HCT116 (cell line): ENCODE data around the gene PDIK1L. TPM values are rescaled to one million over a fixed set of nuclear protein-coding genes. Genes with fewer than 3 reads are reported as not detected.

Source experiments
- ATAC-seq: fragments of 200-7000 bp; cut with Tn5 transposase; 2 replicates; pipeline ENCODE4 v1.9.1; 2020; ENCODE audit warnings: mild to moderate bottlenecking, moderate library complexity
- BruUV-seq: library from RNA; stranded (reverse); fragments of 400-500 nt; replicated peaks from 2 replicates; lab custom pipeline; 2021; lab: Mats Ljungman, UMichigan
- CTCF ChIA-PET: fragments of 300-600 bp; sonication (Branson Sonifier 250); formaldehyde crosslinking; loops from one replicate; lab custom pipeline; 2021; ENCODE audit warnings: antibody characterized with exemption; lab: Charles Lee
- POLR2A ChIA-PET: fragments of 300-600, 350-600 bp; sonication (Branson Sonifier 250); formaldehyde crosslinking; loops from one replicate; lab custom pipeline; 2021; ENCODE audit warnings: antibody characterized with exemption; lab: Charles Lee
- RAD21 ChIA-PET, 2 experiments: fragments of 300-600 bp; sonication (Branson Sonifier 250); formaldehyde crosslinking; loops; one replicate each; lab custom pipeline; 2023; ENCODE audit warnings: low total read pairs in 2 of 2; ENCODE audit not compliant: uncharacterized antibody in 2 of 2, unreplicated experiment in 2 of 2, low non-redundant PET in 1 of 2; lab: Charles Lee
- DNase-seq: peaks from one replicate; pipeline ENCODE4 v3.0.0-alpha.2; 2010; ENCODE audit warnings: low read depth, low spot score
- H2AFZ ChIP-seq: fragments of 200-600 bp; shearing (Covaris generic), sonication (generic); 2 replicates; pipeline ENCODE4 v1.6.1; 2017; ENCODE audit warnings: low read depth, mixed run types, mixed read lengths, antibody characterized with exemption, low read length; ENCODE audit not compliant: poor library complexity, severe bottlenecking
- H3K27ac ChIP-seq: 2 replicates; pipeline ENCODE4 v1.5.1; 2012; ENCODE audit warnings: low read depth, low read length
- H3K27me3 ChIP-seq: fragments of 200-600 bp; sonication (generic); 2 replicates; pipeline ENCODE4 v1.6.1; 2016; ENCODE audit warnings: mixed run types, low read length, mixed read lengths; ENCODE audit not compliant: insufficient read depth
- H3K36me3 ChIP-seq, 2 experiments: fragments of 200-500 bp in 1 of 2; fragments of 200-600 bp in 1 of 2; sonication (Bioruptor generic) in 1 of 2; sonication (generic) in 1 of 2; 2 replicates each; pipeline versions ENCODE4 v1.5.1 to v1.6.1; 2014 to 2016; ENCODE audit warnings: low read length in 2 of 2, inconsistent platforms in 1 of 2, mixed read lengths in 1 of 2, mixed run types in 1 of 2; ENCODE audit not compliant: insufficient read depth in 2 of 2, control insufficient read depth in 1 of 2
- H3K4me1 ChIP-seq, 2 experiments: fragments of 200-600 bp in 1 of 2; sonication (generic) in 1 of 2; 2 replicates each; pipeline versions ENCODE4 v1.5.1 to v1.6.1; 2012 to 2017; ENCODE audit warnings: low read length in 2 of 2, inconsistent platforms in 1 of 2, mild to moderate bottlenecking in 1 of 2, mixed read lengths in 1 of 2, mixed run types in 1 of 2, moderate library complexity in 1 of 2; ENCODE audit not compliant: insufficient read depth in 2 of 2, control insufficient read depth in 1 of 2
- H3K4me2 ChIP-seq: fragments of 200-600 bp; sonication (generic); 2 replicates; pipeline ENCODE4 v1.6.1; 2017; ENCODE audit warnings: mixed run types, low read length, mixed read lengths
- H3K4me3 ChIP-seq, 2 experiments: fragments of 200-600 bp in 1 of 2; sonication (generic) in 1 of 2; replicated peaks in 1 of 2; 2 replicates each; pipeline ENCODE4 v1.5.1; 2011 to 2016; ENCODE audit warnings: low read length in 2 of 2, control low read depth in 1 of 2, low read depth in 1 of 2, mild to moderate bottlenecking in 1 of 2, mixed read lengths in 1 of 2, mixed run types in 1 of 2
- H3K79me2 ChIP-seq: fragments of 200-600 bp; sonication (generic); 2 replicates; pipeline ENCODE4 v1.6.1; 2017; ENCODE audit warnings: mild to moderate bottlenecking, mixed run types, low read length, moderate library complexity, mixed read lengths; ENCODE audit not compliant: insufficient read depth
- H3K9ac ChIP-seq: fragments of 200-600 bp; sonication (generic); 2 replicates; pipeline ENCODE4 v1.6.1; 2016; ENCODE audit warnings: low read length, mixed read lengths
- H3K9me2 ChIP-seq: fragments of 200-600 bp; sonication (generic), shearing (Covaris generic); 2 replicates; pipeline ENCODE4 v1.6.1; 2017; ENCODE audit warnings: mixed run types, mild to moderate bottlenecking, moderate library complexity; ENCODE audit not compliant: insufficient read depth
- H3K9me3 ChIP-seq, 2 experiments: fragments of 200-500 bp in 1 of 2; fragments of 200-600 bp in 1 of 2; sonication (Bioruptor generic) in 1 of 2; sonication (generic) in 1 of 2; 2 replicates each; pipeline ENCODE4 v1.6.1; 2014 to 2017; ENCODE audit warnings: low read length in 2 of 2, mixed read lengths in 2 of 2, inconsistent platforms in 1 of 2, low read depth in 1 of 2, mild to moderate bottlenecking in 1 of 2, mixed run types in 1 of 2, moderate library complexity in 1 of 2; ENCODE audit not compliant: control insufficient read depth in 1 of 2, insufficient read depth in 1 of 2
- H4K20me1 ChIP-seq: fragments of 200-600 bp; sonication (generic), shearing (Covaris generic); 2 replicates; pipeline ENCODE4 v1.6.1; 2017; ENCODE audit warnings: mixed run types, mild to moderate bottlenecking, moderate library complexity; ENCODE audit not compliant: insufficient read depth
- CBX3 ChIP-seq: IDR thresholded peaks from 2 replicates; pipeline ENCODE4 v1.6.1; 2012; ENCODE audit warnings: low read depth
- CEBPB ChIP-seq: IDR thresholded peaks from 2 replicates; pipeline ENCODE4 v1.6.1; 2012; ENCODE audit warnings: low read depth
- CTCF ChIP-seq, 3 experiments: fragments of 200-600 bp in 1 of 3; sonication (generic) in 1 of 3; IDR thresholded peaks in 2 of 3; conservative IDR thresholded peaks in 1 of 3; 2 replicates each; pipeline ENCODE4 v1.5.1; 2012 to 2017; ENCODE audit warnings: low read depth in 2 of 3, low read length in 2 of 3, antibody characterized with exemption in 1 of 3, borderline replicate concordance in 1 of 3, control low read depth in 1 of 3, mild to moderate bottlenecking in 1 of 3, mixed read lengths in 1 of 3, mixed run types in 1 of 3, moderate library complexity in 1 of 3; ENCODE audit not compliant: insufficient read depth in 1 of 3
- FOSL1 ChIP-seq: IDR thresholded peaks from 2 replicates; pipeline ENCODE4 v1.6.1; 2012; ENCODE audit warnings: low read depth
- MAX ChIP-seq: IDR thresholded peaks from 2 replicates; pipeline ENCODE4 v1.6.1; 2012
- SP1 ChIP-seq: IDR thresholded peaks from 2 replicates; pipeline ENCODE4 v1.6.1; 2012; ENCODE audit warnings: low read depth
- YY1 ChIP-seq: IDR thresholded peaks from 2 replicates; pipeline ENCODE4 v1.6.1; 2011; ENCODE audit warnings: low read length, low read depth, moderate library complexity, mild to moderate bottlenecking; ENCODE audit not compliant: insufficient replicate concordance; ENCODE audit errors: extremely low read depth
- ZNF274 ChIP-seq: fragments of 200-500 bp; sonication (Bioruptor generic); IDR thresholded peaks from 2 replicates; pipeline ENCODE4 v1.6.1; 2014; ENCODE audit warnings: mild to moderate bottlenecking, low read depth, low read length, inconsistent platforms
- intact Hi-C: fragments of 100-400 bp; cut with micrococcal nuclease; formaldehyde crosslinking; loops from 2 replicates; pipeline ENCODE4 v1.10.0; 2022
- total RNA-seq: library from RNA; stranded (reverse); gene quantifications from one replicate; pipeline ENCODE4 v1.2.1, GENCODE V29; 2021; ENCODE audit not compliant: unreplicated experiment

The PDIK1L gene
- total RNA-seq, 1 experiment from 2014 or later: 8.8 TPM

GRCh38 chr1:26160527-26161414 lies 49.1 kb downstream of the PDIK1L start:
- TF ChIP-seq CTCF (IDR thresholded peaks at IDR 0.05 in 2 of 3, conservative IDR thresholded peaks at IDR 0.05 in 1 of 3; ENCODE audit: borderline replicate concordance in 1 of 3, insufficient read depth in 1 of 3, low read depth in 2 of 3, low read length in 2 of 3): no peak
- no peak for TF ChIP-seq SP1
- TF ChIP-seq FOSL1: no peak
- no peak for TF ChIP-seq CEBPB
- no peak for TF ChIP-seq MAX
- TF ChIP-seq CBX3: no peak
- no peak for TF ChIP-seq YY1
- no peak for TF ChIP-seq ZNF274
- no peaks in the 10 kb centered on the region for H3K79me2 ChIP-seq
- no peaks in the 10 kb centered on the region for H3K36me3 ChIP-seq
- H3K4me1 ChIP-seq: peaks cover 20 to 58% of the 10 kb centered on the region in 2 experiments
- ChIA-PET RAD21 (interaction anchor here in 1 of 2 experiments (0.5 kb wide), 1 partner anchor 1487 kb away, joined by 3 read pairs; no protein-coding TSS in a partner anchor), POLR2A (interaction anchor here (1.5 kb wide), 1 partner anchor 9 kb away, joined by 4 read pairs; the partner anchor contains the start of gene ZNF593), CTCF (interaction anchor here (0.8 kb wide), 1 partner anchor 9 kb away, joined by 3 read pairs; the partner anchor contains the start of gene ZNF593)
- ATAC-seq: no peak
- intact Hi-C loops: no loop called here
- no peak overlapping the region for H3K27ac ChIP-seq
- no peaks in the 10 kb centered on the region for H3K9me2 ChIP-seq
- H4K20me1 ChIP-seq: no peaks in the 10 kb centered on the region
- no peak overlapping the region for H3K4me3 ChIP-seq
- no peaks in the 10 kb centered on the region for H3K27me3 ChIP-seq
- no peaks in the 10 kb centered on the region for H3K9me3 ChIP-seq
- H2AFZ ChIP-seq: no peak overlapping the region
- no peak for DNase-seq
- peak overlapping the region; percentile 94 for H3K4me2 ChIP-seq
- no peak overlapping the region for H3K9ac ChIP-seq
- no TSS peak for BruUV-seq
